Cardiac muscle cell (in vitro differentiated cells and primary cell): ENCODE data around the gene DDX39B. TPM values are rescaled to one million over a fixed set of nuclear protein-coding genes. Genes with fewer than 3 reads are reported as not detected.

ENCODE experiments used
- DNase-seq, 2 donors: peaks; one replicate each; pipeline versions ENCODE4 v3.0.0 to v3.0.0-alpha.2; 2010 to 2017; ENCODE audit warnings: low read depth in 1 of 2, low spot score in 1 of 2
- H3K27ac ChIP-seq: fragments of 200-600 bp; sonication (generic); 2 replicates; pipeline ENCODE4 v1.5.1; 2016
- H3K27me3 ChIP-seq: fragments of 200-600 bp; sonication (generic); 2 replicates; pipeline ENCODE4 v1.6.0; 2016; ENCODE audit warnings: control low read depth
- H3K36me3 ChIP-seq: fragments of 200-600 bp; sonication (generic); 2 replicates; pipeline ENCODE4 v1.5.1; 2016; ENCODE audit warnings: control low read depth
- H3K4me1 ChIP-seq: fragments of 200-600 bp; sonication (generic); 2 replicates; pipeline ENCODE4 v1.8.1; 2017; ENCODE audit warnings: low read depth, mild to moderate bottlenecking, mixed run types
- H3K4me3 ChIP-seq: fragments of 200-600 bp; sonication (generic); 2 replicates; pipeline ENCODE4 v1.5.1; 2016; ENCODE audit warnings: mild to moderate bottlenecking
- H3K9me3 ChIP-seq: fragments of 200-600 bp; sonication (generic); 2 replicates; pipeline ENCODE4 v1.5.1; 2017; ENCODE audit warnings: low read depth, mild to moderate bottlenecking, control low read depth
- polyA plus RNA-seq: library from polyadenylated mRNA; unstranded; fragments of >200 nt; fragmentation: Nextera tagmentation; extraction: Ambion mirVana; gene quantifications from 2 replicates; pipeline ENCODE4 v1.2.1, GENCODE V29; 2016
- total RNA-seq: library from RNA; depleted of rRNA; stranded (reverse); fragments of >200 nt; gene quantifications from 2 replicates; pipeline ENCODE4 v1.2.3, GENCODE V29; 2016
- TF ChIP-seq, protein P1 (sequence below): IDR thresholded peaks from 2 replicates; pipeline ENCODE4 v1.5.1; 2012; ENCODE audit warnings: low read depth, mild to moderate bottlenecking, low read length

The DDX39B gene
- total and polyA plus RNA-seq, 2 experiments from 2014 or later, result 321 to 371 TPM

DNA sequence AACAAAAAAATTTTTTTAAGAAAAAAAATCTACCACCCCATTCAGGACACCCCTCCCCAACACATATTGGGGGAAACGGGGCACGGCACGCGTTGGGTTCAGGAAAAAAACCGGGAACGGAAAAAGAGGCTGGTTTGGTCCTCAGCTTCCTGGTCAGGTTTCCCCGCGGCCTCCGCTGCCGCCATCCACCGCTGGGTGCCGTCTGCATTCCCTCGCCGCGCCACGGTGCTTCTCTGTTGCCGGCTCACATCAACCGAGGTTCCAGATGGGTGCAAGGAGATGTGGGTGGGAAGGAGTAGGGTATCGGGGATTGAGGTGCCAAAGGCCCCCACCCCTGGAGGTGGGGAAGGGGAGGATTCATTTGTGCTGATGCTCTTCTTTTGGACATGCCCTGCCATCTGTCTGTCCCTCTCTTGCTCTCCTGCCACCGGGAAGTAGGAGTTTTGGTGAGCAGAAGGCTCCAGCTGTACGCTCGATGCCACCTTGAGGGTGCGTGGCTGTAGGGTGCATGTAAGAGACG is 7.2 kb downstream of the DDX39B start:
- H3K9me3 ChIP-seq, result no peaks in the 10 kb centered on the region
- DNase-seq, result no peak
- TF ChIP-seq, protein P1, sequence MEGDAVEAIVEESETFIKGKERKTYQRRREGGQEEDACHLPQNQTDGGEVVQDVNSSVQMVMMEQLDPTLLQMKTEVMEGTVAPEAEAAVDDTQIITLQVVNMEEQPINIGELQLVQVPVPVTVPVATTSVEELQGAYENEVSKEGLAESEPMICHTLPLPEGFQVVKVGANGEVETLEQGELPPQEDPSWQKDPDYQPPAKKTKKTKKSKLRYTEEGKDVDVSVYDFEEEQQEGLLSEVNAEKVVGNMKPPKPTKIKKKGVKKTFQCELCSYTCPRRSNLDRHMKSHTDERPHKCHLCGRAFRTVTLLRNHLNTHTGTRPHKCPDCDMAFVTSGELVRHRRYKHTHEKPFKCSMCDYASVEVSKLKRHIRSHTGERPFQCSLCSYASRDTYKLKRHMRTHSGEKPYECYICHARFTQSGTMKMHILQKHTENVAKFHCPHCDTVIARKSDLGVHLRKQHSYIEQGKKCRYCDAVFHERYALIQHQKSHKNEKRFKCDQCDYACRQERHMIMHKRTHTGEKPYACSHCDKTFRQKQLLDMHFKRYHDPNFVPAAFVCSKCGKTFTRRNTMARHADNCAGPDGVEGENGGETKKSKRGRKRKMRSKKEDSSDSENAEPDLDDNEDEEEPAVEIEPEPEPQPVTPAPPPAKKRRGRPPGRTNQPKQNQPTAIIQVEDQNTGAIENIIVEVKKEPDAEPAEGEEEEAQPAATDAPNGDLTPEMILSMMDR, result no peak
- H3K27ac ChIP-seq, result no peak overlapping the region
- no peaks in the 10 kb centered on the region for H3K27me3 ChIP-seq
- H3K4me1 ChIP-seq, result peaks cover 4% of the 10 kb centered on the region
- H3K36me3 ChIP-seq, result peaks cover 88% of the 10 kb centered on the region
- no peak overlapping the region for H3K4me3 ChIP-seq

DNA sequence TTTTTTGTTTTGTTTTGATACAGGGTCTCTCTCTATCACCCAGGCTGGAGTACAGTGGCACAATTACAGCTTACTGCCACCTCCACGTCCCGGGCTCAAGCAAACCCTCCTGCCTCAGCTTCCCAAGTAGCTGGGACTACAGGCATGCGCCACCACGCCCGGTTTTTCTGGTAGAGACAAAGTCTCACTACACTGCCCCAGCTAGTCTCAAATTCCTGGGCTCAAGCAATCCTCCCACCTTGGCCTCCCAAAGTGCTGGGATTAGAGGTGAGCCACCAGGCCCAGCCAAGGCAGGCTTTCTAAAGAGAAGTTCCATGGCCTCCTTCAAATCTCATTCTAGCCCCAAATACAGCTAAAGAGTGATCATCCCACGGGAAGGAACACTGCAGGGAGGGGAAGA is 7.8 kb downstream of the DDX39B start:
- no peak overlapping the region for H3K4me3 ChIP-seq
- no peak overlapping the region for H3K27ac ChIP-seq
- no peak for DNase-seq
- H3K36me3 ChIP-seq, result peaks cover 83% of the 10 kb centered on the region
- no peaks in the 10 kb centered on the region for H3K4me1 ChIP-seq
- H3K27me3 ChIP-seq, result no peaks in the 10 kb centered on the region
- TF ChIP-seq, protein P1, result no peak
- no peaks in the 10 kb centered on the region for H3K9me3 ChIP-seq

DNA sequence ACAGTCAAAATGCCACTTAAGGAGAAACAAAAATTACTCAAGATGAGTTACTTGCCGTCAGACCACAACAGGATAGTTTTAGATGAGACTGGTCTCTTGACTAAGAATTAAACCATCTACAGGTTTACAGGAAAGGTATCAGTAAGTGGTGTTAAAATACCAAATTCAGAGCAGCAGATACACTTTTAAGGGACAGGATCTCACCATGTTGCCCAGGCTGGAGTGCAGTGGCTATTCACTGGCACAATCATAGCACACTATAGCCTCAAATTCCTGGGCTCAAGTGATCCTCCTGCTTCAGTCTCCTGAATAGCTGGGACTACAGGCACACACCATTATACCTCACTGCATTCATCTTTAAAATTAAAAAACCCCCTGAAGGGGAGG is 8.4 kb downstream of the DDX39B start:
- no peaks in the 10 kb centered on the region for H3K4me1 ChIP-seq
- TF ChIP-seq, protein P1, result no peak
- H3K27me3 ChIP-seq, result no peaks in the 10 kb centered on the region
- H3K27ac ChIP-seq, result peak overlapping the region; percentile 68
- peaks cover 77% of the 10 kb centered on the region for H3K36me3 ChIP-seq
- no peak overlapping the region for H3K4me3 ChIP-seq
- DNase-seq, result no peak
- no peaks in the 10 kb centered on the region for H3K9me3 ChIP-seq

DNA sequence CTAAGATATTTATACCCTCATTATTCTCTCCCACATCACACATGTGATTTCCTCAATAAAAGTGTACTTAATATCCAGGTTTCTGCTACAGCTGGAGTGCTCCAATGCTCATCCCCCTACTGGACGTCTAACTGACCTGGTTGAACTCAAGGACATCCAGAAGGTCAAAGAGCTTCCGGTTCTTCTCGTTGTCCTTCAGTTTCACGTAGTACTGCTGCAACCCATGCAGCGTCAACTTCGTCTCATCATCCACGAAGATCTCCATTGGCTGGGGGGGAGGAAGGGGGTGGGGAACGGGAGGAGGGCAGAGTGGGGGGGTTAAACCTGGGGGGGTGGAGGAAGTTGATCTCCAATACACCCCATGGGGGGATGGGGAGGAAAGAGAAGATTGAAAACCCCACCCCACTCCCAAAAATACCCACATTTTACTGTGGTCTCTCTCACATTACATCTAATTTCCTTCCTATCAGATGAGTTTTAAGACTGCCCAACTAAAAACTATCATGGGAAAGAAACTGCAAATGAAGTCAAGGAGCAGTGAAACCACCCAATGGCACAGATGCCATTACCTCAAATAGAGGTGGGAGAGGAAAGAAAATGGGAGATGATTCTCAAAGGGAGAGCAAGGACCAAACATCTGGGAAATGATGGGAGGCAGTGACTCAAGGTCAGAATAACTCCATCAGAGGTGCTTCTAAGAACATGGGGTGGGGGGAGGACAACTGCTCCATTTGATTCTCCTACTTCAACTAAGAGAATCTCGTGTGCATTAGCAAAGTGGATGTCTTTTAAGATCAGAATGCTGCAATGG is 9.0 kb downstream of the DDX39B start:
- H3K36me3 ChIP-seq, result peaks cover 73% of the 10 kb centered on the region
- H3K4me1 ChIP-seq, result no peaks in the 10 kb centered on the region
- no peak for DNase-seq
- TF ChIP-seq, protein P1, result no peak
- no peak overlapping the region for H3K4me3 ChIP-seq
- no peaks in the 10 kb centered on the region for H3K9me3 ChIP-seq
- H3K27ac ChIP-seq, result peak overlapping the region; percentile 68
- H3K27me3 ChIP-seq, result no peaks in the 10 kb centered on the region

DNA sequence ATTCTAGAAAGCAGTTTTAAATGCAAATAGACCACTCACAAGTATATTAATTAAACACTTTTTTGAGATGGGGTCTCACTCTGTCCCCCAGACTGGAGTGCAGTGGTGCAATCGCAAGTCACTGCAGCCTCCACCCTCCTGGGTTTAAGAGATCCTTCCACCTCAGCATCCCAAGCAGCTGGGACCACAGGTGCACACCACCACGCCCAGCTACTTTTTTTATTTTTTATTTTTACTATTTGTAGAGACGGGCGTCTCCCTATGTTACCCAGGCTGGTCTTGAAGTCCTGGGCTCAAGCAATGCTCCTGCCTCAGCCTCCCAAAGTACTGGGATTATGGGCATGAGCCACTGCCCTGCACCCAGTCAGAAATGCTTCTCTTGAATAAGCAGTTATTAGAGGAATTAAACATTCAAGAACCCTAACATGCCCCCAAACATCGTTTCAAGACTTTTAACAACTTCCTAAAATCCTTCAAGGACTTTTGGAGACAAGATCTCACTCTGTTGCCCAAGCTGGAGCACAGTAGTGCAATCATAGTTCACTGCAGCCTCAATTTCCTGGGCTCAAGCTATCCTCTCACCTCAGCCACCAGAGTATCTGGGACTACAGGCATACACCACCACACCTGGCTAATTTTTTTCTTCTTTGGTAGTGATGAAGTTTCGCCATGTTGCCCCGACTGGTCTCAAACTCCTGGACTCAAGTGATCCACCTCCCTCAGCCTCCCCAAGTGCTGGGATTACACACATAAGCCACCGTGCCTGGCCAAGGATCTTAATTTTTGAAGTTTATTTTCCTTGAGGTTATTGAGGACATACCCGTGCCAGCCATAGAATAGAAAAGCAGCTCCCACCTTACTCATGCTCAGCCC is 9.8 kb downstream of the DDX39B start:
- H3K4me1 ChIP-seq, result no peaks in the 10 kb centered on the region
- H3K4me3 ChIP-seq, result no peak overlapping the region
- DNase-seq, result no peak
- TF ChIP-seq, protein P1, result no peak
- peak overlapping the region; percentile 68 for H3K27ac ChIP-seq
- H3K36me3 ChIP-seq, result peaks cover 67% of the 10 kb centered on the region
- no peaks in the 10 kb centered on the region for H3K27me3 ChIP-seq
- H3K9me3 ChIP-seq, result no peaks in the 10 kb centered on the region
